Endothelial cell of umbilical vein (primary cell): ENCODE results near the gene OXA1L.

Source experiments
- CTCF ChIP-seq, 2 donors: IDR thresholded peaks; 1 replicate in 1 of 2; 2 replicates in 1 of 2; pipeline ENCODE4 v1.5.1; 2011; ENCODE audit warnings: low read length in 2 of 2, mild to moderate bottlenecking in 2 of 2, moderate library complexity in 2 of 2, control low read depth in 1 of 2, inconsistent platforms in 1 of 2, low read depth in 1 of 2; ENCODE audit not compliant: insufficient read depth in 1 of 2; ENCODE audit errors: extremely low read depth in 1 of 2
- MYC ChIP-seq: IDR thresholded peaks from one replicate; pipeline ENCODE4 v1.6.1; 2011; ENCODE audit warnings: mild to moderate bottlenecking, low read depth, low read length

GRCh38 chr14:22769369-22769768, 2.9 kb downstream of the OXA1L start:
- TF ChIP-seq MYC (no peak), CTCF (IDR thresholded peaks at IDR 0.05; ENCODE audit: extremely low read depth in 1 of 2, insufficient read depth in 1 of 2, low read depth in 1 of 2, low read length in 2 of 2) (no peak)
